ENCODE data around the gene IL17RB. TPM values are rescaled to one million over a fixed set of nuclear protein-coding genes. Genes with fewer than 3 reads are reported as not detected.

Gene IL17RB
- total RNA-seq, 1 donor from 2014 or later: 2.2 TPM

GRCh38 chr3:53818221-53819162, 27.9 kb upstream of the IL17RB start:
- intact Hi-C loops (cut with micrococcal nuclease): no loop called here

GRCh38 chr3:53819163-53819868, 27.1 kb upstream of the IL17RB start:
- no peaks in the 10 kb centered on the region for H3K9me3 Mint-ChIP-seq
- no peak for DNase-seq
- intact Hi-C loops (cut with micrococcal nuclease): no loop called here
- no peaks in the 10 kb centered on the region for H3K36me3 Mint-ChIP-seq (ENCODE audit: low read depth)
- no peaks in the 10 kb centered on the region for H3K27me3 Mint-ChIP-seq
- H3K4me1 Mint-ChIP-seq: no peaks in the 10 kb centered on the region
- no peak overlapping the region for H3K27ac Mint-ChIP-seq
- H3K4me3 Mint-ChIP-seq: no peak overlapping the region

More at GRCh38 chr3:53818221-53819162, 27.9 kb upstream of the IL17RB start:
- Mint-ChIP-seq H3K4me3 (no peak overlapping the region), H3K9me3 (no peaks in the 10 kb centered on the region), H3K27me3 (no peaks in the 10 kb centered on the region), H3K4me1 (no peaks in the 10 kb centered on the region), H3K27ac (no peak overlapping the region), H3K36me3 (ENCODE audit: low read depth) (no peaks in the 10 kb centered on the region)
- DNase-seq: no peak

- Mint-ChIP-seq H3K27me3 (peaks cover 5% of the 10 kb centered on the region), H3K4me3 (no peak overlapping the region), H3K9me3 (no peaks in the 10 kb centered on the region), H3K27ac (no peak overlapping the region), H3K36me3 (ENCODE audit: low read depth) (no peaks in the 10 kb centered on the region), H3K4me1 (no peaks in the 10 kb centered on the region)
- no peak for DNase-seq
- intact Hi-C loops (cut with micrococcal nuclease): no loop called here
These were observed 26.3 kb upstream of the IL17RB start for GRCh38 chr3:53820084-53820483.

GRCh38 chr3:53820756-53821580, 25.4 kb upstream of the IL17RB start:
- no peak for DNase-seq
- peaks cover 7% of the 10 kb centered on the region for H3K27me3 Mint-ChIP-seq
- H3K4me1 Mint-ChIP-seq: no peaks in the 10 kb centered on the region
- H3K4me3 Mint-ChIP-seq: no peak overlapping the region
- H3K9me3 Mint-ChIP-seq: no peaks in the 10 kb centered on the region
- H3K36me3 Mint-ChIP-seq (ENCODE audit: low read depth): no peaks in the 10 kb centered on the region
- no peak overlapping the region for H3K27ac Mint-ChIP-seq
- intact Hi-C loops (cut with micrococcal nuclease): no loop called here

- Mint-ChIP-seq H3K27ac (no peak overlapping the region), H3K4me3 (no peak overlapping the region), H3K36me3 (ENCODE audit: low read depth) (no peaks in the 10 kb centered on the region), H3K9me3 (no peaks in the 10 kb centered on the region), H3K4me1 (no peaks in the 10 kb centered on the region), H3K27me3 (peaks cover 10% of the 10 kb centered on the region)
- intact Hi-C loops (cut with micrococcal nuclease): no loop called here
- no peak for DNase-seq
These were observed 24.7 kb upstream of the IL17RB start for GRCh38 chr3:53821631-53822121.

GRCh38 chr3:53822331-53822741, 24.0 kb upstream of the IL17RB start:
- peaks cover 13% of the 10 kb centered on the region for H3K27me3 Mint-ChIP-seq
- no peak for DNase-seq
- intact Hi-C loops (cut with micrococcal nuclease): no loop called here

GRCh38 chr3:53823026-53823955, 23.1 kb upstream of the IL17RB start:
- Mint-ChIP-seq H3K27me3 (peaks cover 13% of the 10 kb centered on the region), H3K9me3 (no peaks in the 10 kb centered on the region), H3K4me3 (no peak overlapping the region), H3K27ac (no peak overlapping the region), H3K36me3 (ENCODE audit: low read depth) (no peaks in the 10 kb centered on the region), H3K4me1 (no peaks in the 10 kb centered on the region)
- DNase-seq: no peak
- intact Hi-C loops (cut with micrococcal nuclease): no loop called here

More at GRCh38 chr3:53822331-53822741, 24.0 kb upstream of the IL17RB start:
- Mint-ChIP-seq H3K36me3 (ENCODE audit: low read depth) (no peaks in the 10 kb centered on the region), H3K9me3 (no peaks in the 10 kb centered on the region), H3K27ac (no peak overlapping the region), H3K4me3 (no peak overlapping the region), H3K4me1 (no peaks in the 10 kb centered on the region)

- Mint-ChIP-seq H3K36me3 (ENCODE audit: low read depth) (no peaks in the 10 kb centered on the region), H3K4me3 (no peak overlapping the region), H3K27ac (no peak overlapping the region), H3K4me1 (no peaks in the 10 kb centered on the region), H3K27me3 (peaks cover 16% of the 10 kb centered on the region), H3K9me3 (no peaks in the 10 kb centered on the region)
- intact Hi-C loops (cut with micrococcal nuclease): no loop called here
- no peak for DNase-seq
These were observed 22.3 kb upstream of the IL17RB start for GRCh38 chr3:53823956-53824657.

GRCh38 chr3:53824795-53825194, 21.6 kb upstream of the IL17RB start:
- Mint-ChIP-seq H3K27me3 (peaks cover 16% of the 10 kb centered on the region), H3K9me3 (no peaks in the 10 kb centered on the region), H3K4me1 (no peaks in the 10 kb centered on the region), H3K36me3 (ENCODE audit: low read depth) (no peaks in the 10 kb centered on the region), H3K27ac (no peak overlapping the region), H3K4me3 (no peak overlapping the region)
- intact Hi-C loops (cut with micrococcal nuclease): no loop called here
- no peak for DNase-seq

- H3K4me1 Mint-ChIP-seq: no peaks in the 10 kb centered on the region
- intact Hi-C loops (cut with micrococcal nuclease): no loop called here
- no peaks in the 10 kb centered on the region for H3K9me3 Mint-ChIP-seq
- no peak overlapping the region for H3K4me3 Mint-ChIP-seq
- no peaks in the 10 kb centered on the region for H3K36me3 Mint-ChIP-seq (ENCODE audit: low read depth)
- no peak overlapping the region for H3K27ac Mint-ChIP-seq
- H3K27me3 Mint-ChIP-seq: peaks cover 16% of the 10 kb centered on the region
- no peak for DNase-seq
These were observed 20.3 kb upstream of the IL17RB start for GRCh38 chr3:53826048-53826447.

GRCh38 chr3:53828581-53828980, 17.8 kb upstream of the IL17RB start:
- DNase-seq: no peak
- no peaks in the 10 kb centered on the region for H3K9me3 Mint-ChIP-seq
- intact Hi-C loops (cut with micrococcal nuclease): no loop called here

GRCh38 chr3:53829605-53830004, 16.8 kb upstream of the IL17RB start:
- H3K27me3 Mint-ChIP-seq: peaks cover 16% of the 10 kb centered on the region
- DNase-seq: no peak
- no peaks in the 10 kb centered on the region for H3K9me3 Mint-ChIP-seq
- no peak overlapping the region for H3K27ac Mint-ChIP-seq
- H3K4me3 Mint-ChIP-seq: no peak overlapping the region
- H3K36me3 Mint-ChIP-seq (ENCODE audit: low read depth): no peaks in the 10 kb centered on the region
- no peaks in the 10 kb centered on the region for H3K4me1 Mint-ChIP-seq
- intact Hi-C loops (cut with micrococcal nuclease): no loop called here

More at GRCh38 chr3:53828581-53828980, 17.8 kb upstream of the IL17RB start:
- Mint-ChIP-seq H3K27me3 (peaks cover 16% of the 10 kb centered on the region), H3K4me3 (no peak overlapping the region), H3K4me1 (no peaks in the 10 kb centered on the region), H3K36me3 (ENCODE audit: low read depth) (no peaks in the 10 kb centered on the region), H3K27ac (no peak overlapping the region)
